HG02973 (cell line): ENCODE results near the gene THADA.
"Not testable (repeated sequence)": the region's sequence is repeated elsewhere in the genome, so short reads cannot be mapped to it uniquely, and the experiment has no call there.

Experiments used
- ATAC-seq: cut with Tn5 transposase; IDR thresholded peaks from one replicate; pipeline ENCODE4 v1.9.1; 2021; ENCODE audit warnings: moderate library complexity; ENCODE audit not compliant: unreplicated experiment

Gene THADA

GRCh38 chr2:43467891-43468290, 127.9 kb downstream of the THADA start:
- no peak for ATAC-seq

- ATAC-seq: no peak
Observed at GRCh38 chr2:43465234-43465633, 130.6 kb downstream of the THADA start.

GRCh38 chr2:43464590-43464989, 131.2 kb downstream of the THADA start:
- no peak for ATAC-seq

- ATAC-seq: no peak
Observed at GRCh38 chr2:43462866-43463641, 132.8 kb downstream of the THADA start.

GRCh38 chr2:43461453-43462073, 134.3 kb downstream of the THADA start:
- no peak for ATAC-seq

- no peak for ATAC-seq
Observed at GRCh38 chr2:43460611-43461365, 135.1 kb downstream of the THADA start.

- no peak for ATAC-seq
Observed at GRCh38 chr2:43460174-43460546, 135.7 kb downstream of the THADA start.

- no peak for ATAC-seq
Observed at GRCh38 chr2:43459446-43460173, 136.2 kb downstream of the THADA start.

- ATAC-seq: no peak
Observed at GRCh38 chr2:43458014-43458628, 137.7 kb downstream of the THADA start.

GRCh38 chr2:43455731-43456642, 139.9 kb downstream of the THADA start:
- ATAC-seq: no peak

GRCh38 chr2:43455296-43455695, 140.5 kb downstream of the THADA start:
- no peak for ATAC-seq

- no peak for ATAC-seq
Observed at GRCh38 chr2:43454791-43455190, 141.0 kb downstream of the THADA start.

- ATAC-seq: no peak
Observed at GRCh38 chr2:43453179-43454170, 142.4 kb downstream of the THADA start.

GRCh38 chr2:43452318-43452731, 143.5 kb downstream of the THADA start:
- no peak for ATAC-seq

- ATAC-seq: no peak
Observed at GRCh38 chr2:43450617-43451016, 145.2 kb downstream of the THADA start.

GRCh38 chr2:43448822-43449110, 147.1 kb downstream of the THADA start:
- ATAC-seq: no peak

- ATAC-seq: no peak
Observed at GRCh38 chr2:43448011-43448821, 147.6 kb downstream of the THADA start.

GRCh38 chr2:43446755-43447154, 149.1 kb downstream of the THADA start:
- not testable (repeated sequence) for ATAC-seq
